HG03175 (cell line): ENCODE data around the gene ACADSB.

ENCODE experiments used
- ATAC-seq: cut with Tn5 transposase; IDR thresholded peaks from one replicate; pipeline ENCODE4 v1.9.1; 2021; ENCODE audit warnings: mild to moderate bottlenecking, moderate library complexity; ENCODE audit not compliant: unreplicated experiment

The ACADSB gene

DNA sequence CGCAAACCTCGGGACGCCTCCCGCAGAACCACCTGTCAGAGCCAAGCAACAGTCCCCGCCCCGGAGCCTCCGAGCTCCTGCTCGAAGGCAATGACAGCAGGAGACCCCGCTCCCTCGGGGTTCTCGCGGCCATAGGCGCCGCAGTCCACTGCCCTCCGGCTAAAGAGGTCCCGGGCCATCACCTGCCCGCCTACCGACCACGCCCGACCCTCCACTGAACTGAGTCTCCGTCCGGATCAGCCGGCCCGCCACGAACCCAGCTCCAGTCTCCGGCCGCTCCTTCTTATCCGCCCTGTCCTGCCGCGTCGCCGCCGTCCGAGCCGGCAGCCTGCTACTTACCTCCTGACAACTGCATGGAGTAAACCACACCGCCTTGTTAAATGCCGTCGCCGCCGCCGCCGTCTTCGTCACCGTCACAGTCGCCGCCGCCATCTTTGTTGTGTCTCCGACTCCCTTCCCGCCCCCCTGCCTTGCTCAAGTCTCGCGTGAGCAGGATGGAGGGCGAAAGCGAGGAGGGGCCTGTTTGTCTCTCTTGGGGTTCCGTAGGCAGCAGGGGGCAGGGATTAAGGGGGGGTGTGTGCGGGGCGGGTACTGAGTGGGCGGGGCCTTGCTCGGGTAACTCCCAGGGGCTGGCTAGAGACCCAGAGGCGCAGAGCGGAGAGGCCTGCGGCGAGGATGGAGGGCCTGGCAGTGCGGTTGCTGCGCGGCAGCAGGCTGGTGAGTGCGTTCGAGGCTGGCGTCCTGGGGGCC, at the start of gene ACADSB, which contains the start of gene IKZF5:
Gene ACADSB, plus strand, starts transcription at position 652 of the 750 bp plus-strand sequence. Its CDS starts 24 bp downstream, at position 676.
Gene IKZF5, minus strand, starts transcription at position 441 of the 750 bp plus-strand sequence. CDS start 10,170 bp downstream, outside the sequence.
- ATAC-seq, result peak; percentile 83

DNA sequence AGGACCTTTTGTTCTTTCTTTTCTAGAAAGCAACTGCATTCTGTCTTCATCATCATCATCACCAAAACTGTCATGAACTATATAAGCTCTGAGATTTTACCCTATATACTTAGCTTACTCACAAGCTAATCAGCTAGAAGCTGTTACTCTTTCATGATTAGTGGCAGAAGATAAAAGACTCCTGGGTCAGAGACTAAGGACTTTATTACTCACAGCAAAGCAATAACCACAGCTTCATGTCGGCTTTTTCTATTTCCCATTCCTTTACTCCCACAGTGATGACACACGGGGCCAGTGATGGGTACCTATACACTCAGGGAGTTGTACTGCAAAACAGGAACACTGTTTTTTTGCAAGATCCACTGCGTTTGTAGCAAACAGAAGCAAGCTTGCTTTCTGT, 46.4 kb upstream of the ACADSB start:
- no peak for ATAC-seq

DNA sequence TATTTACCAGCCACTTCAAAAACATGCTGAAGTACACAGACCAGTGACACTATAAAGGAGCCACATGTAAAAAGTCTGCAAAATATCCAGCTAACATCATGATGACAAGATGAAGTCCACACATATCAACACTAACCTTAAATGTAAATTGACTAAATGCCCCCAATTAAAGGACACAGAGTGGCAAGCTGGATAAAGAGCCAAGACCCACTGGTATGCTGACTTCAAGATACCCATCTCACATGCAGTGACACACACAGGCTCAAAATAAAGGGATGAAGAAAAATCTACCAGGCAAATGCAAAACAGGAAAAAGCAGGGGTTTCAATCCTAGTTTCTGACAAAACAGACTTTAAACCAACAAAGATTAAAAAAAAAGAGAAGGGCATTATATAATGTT, 41.9 kb upstream of the ACADSB start:
- ATAC-seq, result no peak

DNA sequence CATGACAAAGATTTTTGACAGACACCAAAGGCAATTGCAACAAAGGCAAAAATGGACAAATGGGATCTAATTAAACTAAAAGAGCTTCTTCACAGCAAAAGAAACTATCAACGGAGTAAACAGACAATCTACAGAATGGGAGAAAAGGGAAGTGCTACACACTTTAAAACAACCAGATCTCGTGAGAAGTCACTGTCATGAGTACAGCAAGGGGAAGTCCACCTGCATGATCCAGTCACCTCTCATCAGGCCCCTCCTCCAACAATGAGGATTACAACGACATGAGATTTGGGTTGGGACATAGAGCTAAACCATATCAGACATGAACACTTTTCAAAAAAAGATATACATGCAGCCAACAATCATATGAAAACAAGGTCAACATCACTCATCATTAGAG, 40.1 kb upstream of the ACADSB start:
- ATAC-seq, result no peak

DNA sequence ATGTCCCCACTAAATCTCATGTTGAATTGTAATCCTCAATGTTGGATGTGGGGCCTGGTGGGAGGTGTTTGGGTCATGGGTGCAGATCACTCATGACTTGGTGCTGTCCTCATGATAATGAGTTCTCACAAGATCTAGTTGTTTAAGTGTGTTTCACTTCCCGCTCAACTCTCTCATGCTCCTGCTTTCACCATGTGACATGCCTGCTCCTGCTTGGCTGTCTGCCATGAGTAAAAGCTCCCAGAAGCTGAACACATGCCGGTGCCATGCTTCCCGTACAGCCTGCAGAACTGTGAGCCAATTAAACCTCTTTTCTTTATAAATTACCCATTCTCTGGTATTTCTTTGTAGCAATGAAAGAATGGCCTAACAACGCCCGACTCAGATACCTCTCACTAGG, 34.8 kb upstream of the ACADSB start:
- no peak for ATAC-seq

DNA sequence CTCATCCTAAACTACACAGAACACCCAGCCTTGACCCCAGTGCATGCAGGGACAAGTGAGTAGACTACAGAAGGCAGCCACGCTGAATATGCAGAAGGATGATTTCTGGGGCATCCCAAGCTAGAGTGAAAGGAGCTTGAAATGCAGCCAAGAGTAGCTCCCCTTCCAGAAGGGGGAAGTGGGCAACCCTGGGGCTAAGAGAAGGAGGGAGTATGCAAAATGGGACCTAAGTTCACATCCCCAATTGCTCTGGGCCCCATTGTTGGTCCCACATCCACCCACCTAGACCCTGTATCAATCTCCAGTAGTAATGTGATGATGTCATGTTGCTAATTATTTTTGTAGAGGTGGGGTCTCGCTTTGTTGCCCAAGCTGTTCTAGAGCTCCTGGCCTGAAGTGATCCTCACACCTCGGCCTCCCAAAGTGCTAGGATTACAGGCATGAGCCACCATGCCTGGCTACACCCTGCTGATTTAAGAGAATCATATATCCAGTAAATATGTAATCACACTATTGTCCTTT, 34.2 kb upstream of the ACADSB start:
- ATAC-seq, result no peak

DNA sequence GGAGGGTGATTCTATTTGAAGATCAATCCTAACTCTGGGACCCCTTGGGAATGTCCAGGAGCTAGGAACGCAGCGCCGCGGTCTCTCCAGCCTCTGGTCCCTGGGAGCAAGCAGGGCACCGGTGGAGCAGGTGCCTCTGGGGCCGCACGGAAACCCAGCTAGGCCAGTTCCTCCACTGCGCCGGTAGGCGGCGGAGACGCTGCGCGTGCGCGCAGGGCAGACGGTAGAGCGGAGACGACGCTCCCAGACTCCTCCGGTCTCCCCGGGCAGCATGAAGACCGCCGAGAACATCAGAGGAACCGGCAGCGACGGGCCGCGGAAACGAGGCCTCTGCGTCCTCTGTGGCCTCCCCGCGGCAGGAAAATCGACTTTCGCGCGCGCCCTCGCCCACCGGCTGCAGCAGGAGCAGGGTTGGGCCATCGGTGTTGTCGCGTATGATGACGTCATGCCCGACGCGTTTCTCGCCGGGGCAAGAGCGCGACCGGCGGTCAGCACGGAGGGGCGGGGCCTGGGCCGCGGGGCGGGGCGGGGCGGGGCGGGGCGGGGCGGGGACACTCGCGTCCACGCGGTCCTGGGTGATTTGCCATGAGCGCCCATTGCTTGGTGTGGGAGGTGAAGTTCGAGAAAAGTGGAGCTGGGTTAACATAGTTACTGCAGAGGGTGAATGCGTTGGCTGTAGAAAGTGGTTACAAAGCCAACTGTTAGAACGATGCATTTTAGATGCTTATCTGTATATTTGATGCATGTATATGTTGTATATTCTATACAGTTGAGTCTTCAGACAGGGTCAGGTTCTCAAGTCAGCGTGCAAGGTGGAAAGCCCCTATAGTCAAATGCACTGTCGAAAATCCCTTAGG, 28.4 kb upstream of the ACADSB start, which contains the start of gene PSTK:
Gene PSTK, plus strand, starts transcription at position 193 of the 857 bp plus-strand sequence. Its CDS starts 79 bp downstream, at position 272.
- peak; percentile 98 for ATAC-seq

DNA sequence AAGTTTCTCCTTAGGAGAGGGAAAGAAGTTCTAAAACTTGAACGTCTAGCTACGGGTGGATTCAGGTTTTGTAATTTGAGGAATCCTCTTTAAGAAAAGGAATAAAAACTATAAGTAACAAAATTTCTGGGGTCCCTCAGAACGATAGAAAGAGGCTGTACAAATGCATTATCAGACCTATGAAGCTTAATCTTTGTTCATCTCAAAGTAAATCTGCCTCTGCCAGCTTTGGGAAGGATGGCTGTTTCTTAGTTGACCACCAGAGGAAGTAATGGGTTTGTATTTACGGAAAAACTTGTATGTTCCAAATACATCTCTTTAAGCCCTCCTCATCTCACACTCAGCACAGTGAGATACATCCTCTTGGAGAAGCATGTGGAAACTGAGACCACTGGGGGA, 27.7 kb upstream of the ACADSB start:
- ATAC-seq, result no peak

DNA sequence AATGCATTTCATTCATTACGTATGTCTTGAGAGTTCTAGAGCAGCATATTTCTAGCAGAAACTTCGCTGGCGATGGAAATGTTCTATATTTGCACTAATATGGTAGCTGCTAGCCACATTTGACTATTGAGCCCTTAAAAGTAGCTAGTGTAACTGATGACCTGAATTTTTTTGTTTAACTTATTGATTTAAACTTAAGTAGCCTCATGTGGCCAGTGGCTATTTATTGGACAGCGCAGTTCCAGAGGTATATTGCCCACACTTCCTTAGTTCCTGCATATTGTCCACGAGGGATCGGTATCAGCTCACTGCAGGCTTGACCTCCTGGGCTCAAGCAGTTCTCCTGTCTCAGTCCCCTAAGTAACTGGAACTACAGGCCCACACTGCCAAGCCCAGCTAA, 24.9 kb upstream of the ACADSB start:
- ATAC-seq, result no peak

DNA sequence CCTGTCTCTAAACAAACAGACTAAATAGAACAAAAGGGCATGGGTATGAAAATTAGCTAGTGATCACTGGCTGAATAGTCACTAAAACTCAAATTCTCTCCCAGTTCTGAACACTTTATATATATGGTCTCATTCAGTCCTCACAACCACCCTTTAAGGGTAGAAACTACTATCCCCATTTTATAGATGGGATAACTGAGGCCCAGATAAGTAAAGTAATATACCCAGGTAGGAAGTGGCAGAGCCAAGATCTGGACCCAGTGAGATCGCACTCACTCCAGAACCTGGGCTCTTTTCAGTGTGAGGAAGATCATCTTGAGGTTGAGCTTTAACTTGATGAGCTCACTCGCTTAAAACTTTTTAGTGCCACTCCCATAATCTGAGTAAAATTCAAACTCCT, 24.1 kb upstream of the ACADSB start:
- ATAC-seq, result no peak

DNA sequence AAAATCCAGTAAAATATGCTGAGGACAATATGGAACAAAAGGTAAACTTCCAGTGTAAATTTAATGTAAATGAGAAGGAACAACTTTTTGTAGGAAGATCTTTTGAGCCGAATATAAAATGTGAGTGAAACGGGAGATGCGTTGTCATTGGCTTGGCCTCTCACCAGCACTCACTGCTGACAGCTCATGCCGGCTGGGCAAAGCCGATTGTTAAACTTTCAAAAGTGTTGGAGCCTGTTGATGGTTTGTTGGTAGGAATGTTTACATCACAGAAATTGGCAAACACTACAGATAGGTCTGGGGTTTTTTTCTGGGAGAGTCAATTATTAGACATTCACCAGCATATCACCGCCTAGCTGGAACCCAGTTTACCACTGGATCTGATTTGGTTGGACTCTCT, 22.5 kb upstream of the ACADSB start:
- ATAC-seq, result no peak

DNA sequence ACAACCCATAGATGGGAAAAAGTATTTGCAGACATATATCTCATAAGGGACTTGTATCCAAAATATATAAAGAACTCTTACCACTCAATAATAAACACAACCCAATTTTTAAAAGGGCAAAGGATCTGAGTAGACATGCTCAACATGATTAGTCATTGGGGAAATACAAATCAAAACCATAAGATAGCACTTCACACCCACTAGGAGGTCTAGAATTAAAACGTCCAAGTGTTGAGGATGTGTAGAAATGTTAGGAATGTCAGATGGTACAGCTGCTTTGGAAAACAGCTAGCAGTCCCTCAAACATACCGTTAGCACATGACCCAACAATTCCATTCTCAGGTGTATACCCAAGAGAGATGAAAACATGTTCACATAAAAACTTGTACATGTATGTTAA, 20.3 kb upstream of the ACADSB start:
- no peak for ATAC-seq

DNA sequence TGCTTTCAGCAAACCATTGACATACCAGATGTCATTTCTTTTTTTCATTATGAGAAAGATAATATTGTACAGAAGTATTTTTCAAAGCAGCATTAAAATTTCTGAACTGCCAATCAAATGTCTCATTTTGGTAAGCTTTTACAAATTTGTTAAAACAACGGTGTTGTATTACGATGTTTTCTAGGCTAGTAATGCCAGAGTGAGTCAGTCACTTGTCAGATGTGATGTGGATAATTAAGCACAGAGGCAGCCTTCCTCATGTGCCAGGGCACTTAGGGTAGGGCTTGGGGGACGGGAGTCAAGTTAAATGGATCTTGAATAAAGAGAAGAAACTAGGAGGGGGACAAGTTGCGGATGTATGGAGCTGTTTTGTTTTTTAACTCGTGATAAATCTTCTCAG, 18.5 kb upstream of the ACADSB start:
- ATAC-seq, result no peak

DNA sequence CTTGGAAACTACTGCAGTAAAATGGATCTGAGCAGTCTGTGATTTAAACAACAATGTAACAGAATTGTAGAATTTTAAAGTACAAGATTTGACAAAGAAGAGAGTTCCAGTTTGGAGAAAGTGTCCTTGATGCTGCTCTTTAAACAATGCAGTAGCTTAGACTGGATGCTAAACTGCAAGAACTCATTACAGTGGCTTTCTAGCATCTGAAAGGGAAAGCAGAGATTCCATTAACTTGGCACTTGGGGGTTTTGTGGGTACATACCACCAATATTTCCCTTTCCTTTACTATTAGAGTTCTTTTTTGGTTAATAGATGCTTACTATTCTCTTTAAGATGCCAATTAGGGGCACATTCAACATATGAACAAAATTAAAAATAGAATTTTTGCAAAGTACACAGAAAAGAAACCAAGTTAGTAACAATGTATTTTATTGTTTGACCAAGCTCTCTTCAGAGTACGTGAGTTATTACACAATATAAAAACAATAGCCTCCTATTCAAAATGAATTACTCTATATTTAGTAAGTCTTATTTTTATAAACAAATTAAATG, 16.7 kb upstream of the ACADSB start:
- ATAC-seq, result no peak

DNA sequence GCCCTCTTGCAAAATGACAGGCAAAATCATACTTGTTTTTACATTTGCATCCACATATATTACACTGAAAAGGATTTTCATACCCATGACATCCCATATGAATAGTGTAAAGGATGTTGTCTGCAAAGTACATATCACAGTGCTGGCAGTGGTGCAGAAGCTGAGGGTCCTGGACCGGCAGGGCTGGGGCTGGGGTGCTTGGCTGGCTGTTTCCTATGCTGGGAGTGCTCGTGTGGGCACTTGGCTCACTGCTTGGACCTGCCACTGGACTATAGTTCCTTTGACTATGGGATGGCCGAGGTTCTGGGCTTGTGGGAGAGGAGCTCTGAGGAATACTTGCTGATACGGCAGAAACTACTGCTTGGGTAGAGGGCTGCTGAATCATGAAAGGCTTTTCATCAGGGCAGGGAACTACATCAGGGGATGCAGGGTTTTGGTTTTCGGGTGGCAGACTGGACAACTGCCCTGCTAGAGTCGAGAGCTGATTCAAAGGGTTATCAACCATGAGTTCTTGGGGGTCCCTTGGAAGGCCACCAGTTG, 14.9 kb upstream of the ACADSB start:
- ATAC-seq, result no peak

DNA sequence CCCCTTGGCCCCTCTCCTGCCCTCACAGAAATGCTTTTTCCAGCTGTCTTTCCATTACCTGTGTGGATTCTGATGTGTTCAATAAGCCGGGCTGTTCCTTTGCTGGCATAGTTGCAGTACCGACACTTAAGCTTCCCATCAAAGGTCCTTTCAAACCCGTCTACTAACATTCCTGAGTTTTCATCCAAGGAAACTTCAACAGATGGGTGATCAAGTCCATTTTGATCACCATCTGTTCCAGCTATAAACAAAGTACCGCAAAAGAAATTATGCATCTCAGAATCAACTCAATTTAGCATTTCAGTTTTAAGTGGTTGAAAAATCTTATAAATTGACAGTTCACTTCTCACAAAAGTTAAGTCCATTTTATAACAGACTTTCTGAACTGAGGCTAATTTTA, 12.9 kb upstream of the ACADSB start:
- ATAC-seq, result no peak

DNA sequence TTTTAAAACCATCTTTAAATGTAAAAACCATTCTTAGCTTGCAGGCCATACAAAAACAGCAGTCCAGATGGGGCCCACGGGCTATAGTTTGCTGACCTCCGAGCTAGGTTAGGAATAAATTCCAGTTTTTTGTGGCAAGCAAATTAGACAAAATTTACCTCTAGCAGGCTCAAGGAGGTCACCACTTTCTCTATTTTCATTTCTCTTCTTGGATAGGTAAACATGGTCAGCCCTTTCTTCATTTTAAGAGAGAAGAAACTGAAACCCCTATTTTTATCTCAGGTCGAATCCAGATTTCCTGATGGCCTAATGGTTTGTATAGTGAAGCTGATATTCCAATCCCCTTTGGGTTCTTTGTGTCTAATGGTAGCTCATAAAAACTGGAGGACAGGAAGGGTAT, 10.9 kb upstream of the ACADSB start:
- ATAC-seq, result no peak

DNA sequence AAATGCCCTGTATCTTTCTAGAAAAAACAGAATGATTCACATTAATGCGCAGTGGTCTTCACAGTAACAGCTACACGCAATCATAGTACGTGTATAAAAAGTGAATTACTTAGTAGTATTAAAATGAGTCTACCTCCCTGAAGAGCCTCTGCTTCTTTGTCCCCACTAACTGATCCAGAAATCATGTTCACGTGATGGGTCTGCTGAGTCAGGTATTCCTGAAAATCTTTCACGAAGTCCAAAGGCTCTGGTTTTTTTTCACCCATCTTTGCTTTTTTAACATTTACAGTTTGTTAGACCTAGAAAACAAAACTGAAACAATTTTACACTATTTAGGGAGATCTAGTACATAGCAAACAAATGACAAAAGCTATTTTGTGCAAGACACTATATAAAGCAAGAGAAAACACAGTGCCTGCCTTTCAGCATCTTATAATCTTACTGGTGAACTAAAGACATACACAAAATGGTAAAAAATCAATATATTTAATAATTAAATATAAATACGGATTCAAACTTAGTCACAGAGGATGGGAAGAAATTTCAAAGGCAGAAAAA, 10.4 kb upstream of the ACADSB start:
- ATAC-seq, result no peak

DNA sequence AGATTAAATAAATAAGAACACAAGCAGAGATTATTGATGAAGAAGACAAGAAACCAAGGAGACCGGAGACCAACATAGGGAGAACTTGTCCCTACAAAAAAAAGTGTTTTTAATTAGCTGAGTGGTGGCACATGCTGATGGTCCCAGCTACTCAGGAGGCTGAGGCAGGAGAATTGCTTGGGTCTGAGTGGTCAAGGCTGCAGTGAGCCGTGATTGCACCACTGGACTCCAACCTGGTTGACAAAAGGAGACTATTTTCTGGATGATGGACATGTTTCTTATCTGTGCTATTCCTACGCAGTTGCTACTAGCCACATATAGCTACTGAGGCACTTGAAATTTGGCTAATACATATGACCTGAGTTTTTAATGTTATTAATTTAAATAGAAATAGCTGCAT, 9.9 kb upstream of the ACADSB start:
- ATAC-seq, result no peak

DNA sequence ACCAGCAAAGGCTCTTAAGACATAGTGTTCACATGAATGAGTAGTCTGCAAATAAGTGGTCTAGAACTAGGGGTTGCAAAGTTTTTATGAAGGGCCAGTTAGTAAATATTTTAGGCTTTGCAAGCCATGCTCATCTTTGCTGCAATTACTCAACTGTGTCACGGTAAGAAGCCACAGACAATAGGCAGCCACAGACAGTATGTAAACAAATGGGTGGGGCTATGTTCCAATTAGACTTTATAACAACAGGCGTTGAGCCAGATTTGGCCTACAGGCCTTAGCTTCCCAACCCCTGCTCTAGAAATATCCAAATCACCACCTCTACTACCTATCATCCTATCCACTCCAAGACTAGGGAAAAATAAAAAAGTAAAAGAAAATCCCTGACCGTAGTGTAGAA, 9.5 kb upstream of the ACADSB start:
- no peak for ATAC-seq

DNA sequence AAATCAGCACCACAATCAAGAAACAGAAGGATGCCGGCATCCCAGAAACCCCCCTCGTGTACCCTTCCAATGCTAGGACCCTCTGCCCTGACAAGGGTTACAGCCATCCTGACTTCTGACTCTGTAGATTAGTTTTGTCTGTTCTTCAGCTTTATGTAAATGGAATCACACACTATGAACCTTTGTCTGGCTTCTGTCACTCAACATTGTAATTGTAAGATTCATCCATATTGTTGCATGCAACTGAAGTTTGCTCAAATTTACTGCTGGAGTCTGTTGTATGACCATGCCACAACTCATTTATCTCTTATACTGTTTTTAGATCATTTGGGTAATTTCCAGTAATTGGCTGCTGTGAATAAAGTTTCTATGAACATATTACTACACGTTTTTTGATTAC, 8.7 kb upstream of the ACADSB start:
- ATAC-seq, result no peak
